Globus pallidus (tissue), 1 donor: ENCODE measurements around the gene C10orf120.

Experiments
- DNase-seq: peaks from one replicate; pipeline ENCODE4 v3.0.0-alpha.2; 2015; ENCODE audit warnings: low spot score

C10orf120 gene

GRCh38 chr10:122703483-122704448 lies 4.1 kb upstream of the C10orf120 start:
- DNase-seq = peak; percentile 83

- DNase-seq = peak; percentile 79
Measured at GRCh38 chr10:122702275-122702674, 2.6 kb upstream of the C10orf120 start.

DNA sequence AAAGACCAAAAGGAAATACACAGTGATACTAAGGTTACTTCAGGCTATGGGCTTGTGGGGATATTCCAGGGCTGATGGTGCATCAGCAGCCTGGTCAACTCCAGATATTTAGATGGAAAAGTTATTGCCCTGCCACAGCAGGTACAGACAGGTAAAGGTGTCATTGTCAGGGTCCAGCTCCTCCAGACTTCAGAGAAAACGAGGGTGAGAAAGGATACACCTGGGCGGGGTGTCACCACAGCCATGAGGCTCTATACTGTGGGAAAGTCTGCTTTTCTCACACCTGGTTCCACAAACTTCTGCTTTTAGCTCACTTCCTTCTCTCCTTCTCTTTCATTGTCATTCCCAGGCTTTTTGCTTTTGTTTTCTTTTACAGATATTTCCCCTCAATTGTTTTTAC lies 2.0 kb upstream of the C10orf120 start:
- no peak for DNase-seq

DNA sequence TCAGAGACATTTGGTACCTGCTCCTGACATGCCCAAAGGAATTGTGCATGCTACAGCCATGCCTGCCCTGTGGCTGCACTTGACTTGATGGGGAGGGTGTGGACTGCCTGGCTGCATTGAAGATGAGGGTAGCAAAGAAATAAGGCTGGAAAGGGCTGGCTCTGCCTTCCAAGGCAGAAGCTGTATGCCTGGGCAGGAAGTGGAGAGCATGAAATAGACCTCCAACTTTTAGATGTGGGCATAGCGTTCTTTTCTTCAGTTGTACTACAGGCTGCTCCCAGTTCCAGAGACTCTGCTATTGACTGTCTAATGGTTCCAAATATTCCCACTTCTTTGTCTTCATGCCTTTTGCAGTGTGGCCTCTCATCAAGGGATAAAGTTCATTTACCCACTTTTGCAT lies 3.0 kb downstream of the C10orf120 start:
- DNase-seq = no peak

DNA sequence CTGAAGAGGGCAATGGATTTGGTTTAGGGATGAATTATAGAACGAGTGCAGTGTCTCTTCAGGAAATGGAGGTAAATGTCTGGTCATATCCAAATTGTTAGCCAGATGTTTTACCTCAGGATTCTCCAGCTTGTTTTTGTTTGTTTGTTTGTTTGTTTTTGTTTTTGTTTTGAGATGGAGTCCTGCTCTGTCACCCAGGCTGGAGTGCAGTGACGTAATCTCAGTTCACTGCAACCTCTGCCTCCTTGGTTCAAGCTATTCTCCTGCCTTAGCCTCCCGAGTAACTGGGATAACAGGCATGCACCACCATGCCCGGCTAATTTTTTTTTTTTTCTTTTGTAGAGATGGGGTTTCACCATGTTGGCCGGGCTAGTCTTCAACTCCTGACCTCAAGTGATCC lies 6.9 kb downstream of the C10orf120 start:
- DNase-seq = no peak

GRCh38 chr10:122689146-122689820 lies 10.4 kb downstream of the C10orf120 start:
- DNase-seq = no peak

DNA sequence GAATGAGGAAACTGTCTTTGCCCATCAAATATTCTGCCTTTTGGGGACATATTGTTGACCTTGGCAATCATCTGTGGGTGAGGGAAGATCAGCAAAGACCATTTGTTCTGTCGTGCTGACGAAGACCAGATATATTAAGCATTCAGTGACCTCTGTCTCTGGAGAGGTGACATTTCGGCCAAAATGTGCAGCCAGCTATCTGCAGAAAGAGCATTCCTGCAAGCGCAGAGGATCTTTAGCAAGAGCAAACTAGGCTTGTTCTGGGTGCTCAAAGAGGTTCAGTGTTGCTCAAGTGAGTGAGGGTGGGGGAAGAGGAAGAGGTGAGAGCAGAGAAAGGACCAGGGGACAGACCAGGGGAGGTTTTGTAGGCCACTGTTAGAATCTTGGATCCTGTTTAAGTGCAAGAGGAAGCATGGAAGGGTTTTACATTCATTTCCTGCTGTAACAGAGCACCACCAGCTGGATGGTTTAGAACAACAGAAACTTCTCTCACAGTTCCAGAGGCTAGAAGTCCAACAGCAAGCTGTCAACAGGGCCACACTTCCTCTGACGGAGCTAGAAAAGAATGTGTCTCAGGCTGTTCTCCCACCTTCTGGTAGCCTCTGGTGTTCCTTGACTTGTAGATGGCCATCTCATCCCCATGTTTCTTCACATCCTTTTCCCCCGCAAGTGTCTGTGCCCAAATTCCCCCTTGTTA lies 11.2 kb downstream of the C10orf120 start:
- DNase-seq = peak; percentile 42

GRCh38 chr10:122682522-122682921 lies 17.1 kb downstream of the C10orf120 start:
- no peak for DNase-seq

DNA sequence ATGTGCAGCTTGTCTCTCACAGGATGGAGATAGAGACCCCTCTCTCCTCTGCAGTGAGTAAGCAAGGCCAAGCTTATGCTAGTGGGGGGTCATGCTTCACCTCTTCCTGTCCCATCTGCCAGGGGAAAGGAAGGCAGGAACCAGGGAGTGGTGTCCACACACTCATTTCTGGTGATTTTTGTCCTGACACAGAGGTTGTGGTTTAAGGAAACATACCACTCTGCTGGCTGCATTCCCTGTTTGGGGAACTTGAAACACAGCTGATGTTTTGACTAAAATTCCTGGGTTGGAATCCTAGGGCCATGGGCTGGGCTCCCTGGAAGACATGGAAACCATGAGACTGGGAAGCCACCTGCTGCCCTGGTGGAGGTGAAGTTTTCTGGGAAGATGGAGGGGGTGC lies 21.4 kb downstream of the C10orf120 start:
- no peak for DNase-seq

GRCh38 chr10:122675278-122675677 lies 24.4 kb downstream of the C10orf120 start:
- no peak for DNase-seq

- DNase-seq = no peak
Measured at GRCh38 chr10:122674781-122675180, 24.9 kb downstream of the C10orf120 start.

- DNase-seq = no peak
Measured at GRCh38 chr10:122673731-122674130, 25.9 kb downstream of the C10orf120 start.

DNA sequence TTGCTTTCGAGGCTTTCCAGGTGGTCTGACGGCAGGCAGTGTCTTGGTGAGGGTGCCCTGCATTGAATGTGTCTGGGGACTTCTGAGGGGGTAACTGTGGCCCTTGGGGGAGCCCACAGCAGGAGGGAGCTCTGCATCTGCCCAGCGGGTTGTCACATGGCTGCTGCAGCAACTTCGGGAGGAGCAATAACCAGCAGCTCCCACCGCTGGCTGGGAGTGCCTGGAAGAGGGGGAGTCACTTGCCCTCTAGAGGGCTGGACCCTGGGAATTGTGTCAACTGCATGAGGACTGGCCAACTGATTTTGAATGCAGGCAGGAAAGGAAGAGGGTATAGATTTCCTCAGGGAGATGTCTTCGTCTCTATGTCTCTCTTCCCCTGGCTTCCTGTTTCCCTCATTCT lies 26.4 kb downstream of the C10orf120 start:
- no peak for DNase-seq

GRCh38 chr10:122672655-122673054 lies 27.0 kb downstream of the C10orf120 start:
- no peak for DNase-seq

DNA sequence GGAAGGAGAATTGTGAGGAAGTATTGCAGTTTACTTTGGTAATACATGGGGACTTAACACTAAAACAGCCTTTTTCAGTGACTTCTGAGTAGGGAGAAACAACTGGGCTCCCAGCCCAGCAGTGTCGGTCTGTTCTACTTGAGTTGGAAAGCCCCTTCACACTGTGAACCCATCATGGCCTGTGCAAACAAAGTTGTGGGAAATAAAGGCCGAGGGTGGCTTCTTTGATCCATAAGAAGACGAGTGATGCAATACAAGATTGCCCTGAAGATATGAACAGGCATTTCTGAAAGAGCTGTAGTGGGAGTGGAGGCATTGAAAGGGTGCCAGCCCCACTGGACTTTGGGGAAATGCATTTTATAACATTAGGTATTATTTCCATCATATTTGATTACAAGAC lies 28.3 kb downstream of the C10orf120 start:
- DNase-seq = no peak

- no peak for DNase-seq
Measured at GRCh38 chr10:122669842-122670241, 29.8 kb downstream of the C10orf120 start.

DNA sequence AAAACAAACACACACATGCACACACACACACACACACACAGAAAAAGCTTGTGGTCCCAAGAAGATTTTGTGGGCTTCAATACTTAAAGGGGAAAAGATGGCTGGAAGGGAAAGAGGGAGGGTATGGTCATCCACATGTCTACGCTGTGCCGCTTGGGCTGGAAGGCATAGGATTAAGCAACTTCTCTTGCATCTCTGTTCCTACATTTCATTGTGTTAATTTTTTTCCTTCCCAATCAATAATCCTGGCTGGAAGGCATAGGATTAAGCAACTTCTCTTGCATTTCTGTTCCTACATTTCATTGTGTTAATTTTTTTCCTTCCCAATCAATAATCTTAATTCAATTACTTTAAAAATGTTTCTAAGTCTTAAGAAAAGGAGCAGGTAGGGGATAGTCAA lies 30.6 kb downstream of the C10orf120 start:
- no peak for DNase-seq

DNA sequence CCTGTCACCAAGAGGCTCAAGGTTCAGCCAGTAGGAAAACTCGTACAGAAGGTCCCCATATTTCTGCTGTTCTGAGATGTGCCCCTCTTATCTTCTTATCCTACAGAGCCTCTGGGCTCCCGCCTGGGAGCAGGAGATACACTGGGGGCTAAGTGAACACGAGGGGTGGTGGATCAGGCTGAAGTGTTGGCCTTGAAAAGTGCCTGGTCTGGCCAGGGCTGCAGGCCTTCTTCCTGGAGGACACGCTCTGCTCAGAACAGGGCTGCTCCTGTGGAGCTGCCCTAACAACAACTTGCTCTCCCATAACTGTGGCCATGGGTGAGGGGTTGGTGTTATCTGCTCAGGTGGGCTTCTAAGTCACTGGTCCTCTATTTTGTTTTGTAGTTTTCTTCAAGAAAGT lies 33.7 kb downstream of the C10orf120 start:
- no peak for DNase-seq

- no peak for DNase-seq
Measured at GRCh38 chr10:122665329-122665860, 34.3 kb downstream of the C10orf120 start.

DNA sequence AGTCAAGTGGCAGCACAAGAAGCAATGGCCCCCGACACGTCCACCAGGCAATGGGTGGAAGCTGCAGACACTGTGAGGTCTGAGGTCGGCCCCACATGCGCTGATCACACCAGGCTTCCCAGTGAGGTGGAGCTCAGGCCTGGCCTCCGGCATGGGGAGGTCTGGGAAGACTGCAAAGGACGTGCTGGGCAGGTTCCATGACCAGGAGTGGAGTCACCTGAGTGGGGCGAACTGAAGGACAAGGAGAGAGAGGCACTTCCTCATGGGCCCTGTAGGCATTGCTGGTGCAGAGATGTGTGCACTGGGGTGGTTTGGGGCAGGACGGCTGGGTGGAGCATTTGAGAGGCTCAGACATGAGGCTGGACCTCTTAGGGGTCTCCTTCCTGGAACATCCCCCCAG lies 35.1 kb downstream of the C10orf120 start:
- no peak for DNase-seq

DNA sequence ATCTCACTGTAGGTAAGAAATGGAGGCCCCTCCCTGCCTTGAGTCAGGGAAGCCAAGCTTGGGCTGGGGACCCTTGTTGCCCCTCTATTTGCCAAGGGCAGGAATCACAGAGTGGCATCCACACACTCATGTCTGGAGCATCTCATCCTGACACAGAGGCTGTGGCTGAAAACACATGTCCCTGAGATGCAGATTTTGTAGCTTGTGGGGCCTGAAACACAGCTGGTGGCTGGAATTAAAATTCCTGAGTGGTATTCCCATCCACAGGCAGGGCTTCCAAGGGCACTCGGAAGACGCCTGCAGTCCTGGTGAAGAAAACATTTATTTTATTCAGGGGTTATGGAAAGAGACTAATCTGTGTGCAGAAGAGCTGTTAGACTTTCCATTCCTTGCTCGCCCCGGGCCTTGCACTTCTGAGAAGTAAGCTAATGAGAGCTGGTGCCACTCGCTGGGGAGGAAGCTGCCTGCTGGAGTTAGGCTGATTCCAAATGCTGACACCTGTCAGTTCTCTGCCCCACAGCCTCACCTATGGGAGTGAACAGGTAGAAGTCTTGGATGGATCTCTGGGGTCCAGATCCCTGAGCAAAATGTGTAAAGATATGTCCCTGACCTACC lies 36.0 kb downstream of the C10orf120 start:
- DNase-seq = no peak

DNA sequence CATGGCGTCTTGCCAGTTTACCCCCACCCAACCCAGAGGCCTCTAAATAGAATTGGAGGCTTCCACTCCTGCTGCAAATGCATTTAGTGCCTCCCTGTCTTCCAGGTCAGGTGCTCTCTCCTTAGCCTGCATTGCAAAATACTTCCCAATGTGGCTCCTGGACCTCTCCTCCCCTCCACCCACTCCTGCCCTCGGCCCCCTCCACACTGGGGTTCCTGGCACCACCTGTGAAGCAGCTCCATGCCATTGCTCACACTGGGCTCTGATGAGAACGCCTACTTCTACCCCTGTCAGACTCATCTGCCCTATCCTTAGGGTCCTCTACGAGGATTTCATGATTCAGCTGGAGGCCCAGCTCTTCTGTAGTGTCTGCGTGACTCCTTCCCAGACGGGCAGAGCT lies 37.4 kb downstream of the C10orf120 start:
- no peak for DNase-seq
